GM18951 (cell line): Measurements from ENCODE around the gene HES5.

Experiments
- POLR2A ChIP-seq: IDR thresholded peaks from 4 replicates; pipeline ENCODE4 v1.6.1; 2011; ENCODE audit warnings: mild to moderate bottlenecking; ENCODE audit not compliant: insufficient read length, insufficient read depth; ENCODE audit errors: extremely low read depth
- in situ Hi-C: fragments of 300-500 bp; cut with MboI; formaldehyde crosslinking; loops from one replicate; pipeline ENCODE4 v1.12.0; 2022; ENCODE audit warnings: low sequenced_read_pairs, mixed read lengths, inconsistent platforms; ENCODE audit not compliant: unreplicated experiment

HES5 gene

DNA sequence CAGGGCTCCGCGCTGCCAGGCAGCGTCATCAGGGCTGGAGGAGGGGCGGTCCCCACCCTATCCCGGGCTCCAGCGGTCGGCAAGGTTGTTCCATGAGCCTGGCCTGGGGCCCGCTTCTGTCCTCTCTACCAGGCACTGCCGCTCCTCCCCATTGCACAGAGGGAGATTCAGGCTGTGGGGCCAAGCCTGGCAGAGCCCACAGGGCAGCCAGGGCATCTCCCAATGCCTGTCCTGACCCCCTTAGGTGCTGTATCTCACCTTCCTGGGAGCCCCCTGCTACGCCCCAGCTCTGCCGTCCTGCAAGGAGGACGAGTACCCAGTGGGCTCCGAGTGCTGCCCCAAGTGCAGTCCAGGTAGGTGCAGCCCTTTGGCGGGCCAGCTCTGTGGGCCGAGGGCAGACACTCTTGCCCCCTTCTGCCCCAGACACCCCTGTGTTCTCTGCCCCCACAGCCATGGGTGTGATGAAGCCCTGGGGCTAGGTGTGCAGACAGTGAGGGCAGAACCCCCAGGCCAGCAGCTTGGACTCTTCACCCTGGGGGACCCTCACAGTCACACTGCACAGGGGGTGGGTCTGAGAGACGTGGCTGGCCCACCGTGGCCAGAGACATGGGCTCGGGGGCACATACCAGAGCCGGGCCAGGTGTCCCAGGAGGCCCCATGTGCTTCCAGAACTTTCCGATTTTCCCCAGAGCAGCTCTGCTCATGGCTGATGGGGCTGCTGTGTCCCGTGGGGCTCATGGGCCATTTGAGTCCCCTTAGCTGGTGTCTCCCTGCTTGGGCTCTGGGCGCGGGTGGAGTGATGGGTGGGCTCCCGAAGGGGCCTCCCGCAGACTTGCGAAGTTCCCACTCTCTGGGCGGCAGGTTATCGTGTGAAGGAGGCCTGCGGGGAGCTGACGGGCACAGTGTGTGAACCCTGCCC lies 27.7 kb upstream of the HES5 start:
- in situ Hi-C loops: loop anchor here (25.0 kb wide), 1 partner anchor 370 kb away; the partner anchor contains the start of gene FAAP20
- TF ChIP-seq POLR2A: no peak

DNA sequence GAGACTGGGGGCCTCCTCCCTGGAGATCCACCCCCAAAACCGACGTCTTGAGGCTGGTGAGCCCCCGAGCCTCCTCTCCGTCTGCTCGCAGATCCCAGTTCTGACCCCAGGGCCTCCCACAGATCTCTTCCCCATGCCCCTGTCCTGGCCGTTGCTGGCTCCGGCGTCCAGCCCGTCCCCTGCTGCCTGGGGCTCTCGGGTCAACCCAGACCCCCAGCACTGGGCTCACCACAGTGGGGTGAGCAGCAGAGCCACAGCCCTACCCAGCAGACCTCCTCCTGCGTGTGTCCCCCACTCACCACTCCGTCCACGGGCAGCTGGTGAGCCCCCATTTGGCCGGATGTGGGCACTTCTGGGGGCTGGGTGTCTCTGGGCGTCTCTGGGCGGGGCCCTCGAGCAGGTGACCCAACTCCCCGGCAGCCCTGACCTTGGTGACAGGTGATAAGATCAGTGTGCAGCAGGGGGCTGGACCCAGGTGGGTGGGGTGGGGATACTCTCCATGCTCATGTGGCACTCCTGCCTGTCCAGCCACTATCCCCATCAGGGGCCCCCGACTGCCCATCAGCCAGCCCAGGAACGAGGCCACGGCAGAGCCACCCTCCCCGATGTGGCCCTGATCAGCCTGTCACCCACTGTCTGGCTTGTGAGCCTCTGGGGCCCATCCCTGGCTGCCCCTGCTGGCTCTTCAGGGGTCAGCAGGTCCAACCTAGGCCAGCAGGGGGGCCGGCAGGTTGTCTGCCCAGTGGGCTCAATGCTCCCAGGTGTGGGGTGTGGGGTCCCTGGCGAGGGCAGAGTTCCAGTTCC lies 26.8 kb upstream of the HES5 start:
- in situ Hi-C loops: loop anchor here (25.0 kb wide), 1 partner anchor 370 kb away; the partner anchor contains the start of gene FAAP20

DNA sequence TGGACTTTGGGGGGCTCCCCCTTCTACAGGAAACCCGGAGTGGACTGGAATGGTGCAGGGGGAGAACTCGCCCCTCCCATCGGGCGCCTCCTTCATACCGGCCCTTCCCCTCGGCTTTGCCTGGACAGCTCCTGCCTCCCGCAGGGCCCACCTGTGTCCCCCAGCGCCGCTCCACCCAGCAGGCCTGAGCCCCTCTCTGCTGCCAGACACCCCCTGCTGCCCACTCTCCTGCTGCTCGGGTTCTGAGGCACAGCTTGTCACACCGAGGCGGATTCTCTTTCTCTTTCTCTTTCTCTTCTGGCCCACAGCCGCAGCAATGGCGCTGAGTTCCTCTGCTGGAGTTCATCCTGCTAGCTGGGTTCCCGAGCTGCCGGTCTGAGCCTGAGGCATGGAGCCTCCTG lies 26.2 kb upstream of the HES5 start, which contains the start of gene TNFRSF14:
Gene TNFRSF14, plus strand, starts transcription at position 95 of the 401 bp plus-strand sequence. Its CDS starts 294 bp downstream, at position 389.
- TF ChIP-seq POLR2A: peak; percentile 65
- in situ Hi-C loops: loop anchor here (25.0 kb wide), 1 partner anchor 369 kb away; the partner anchor contains the start of gene FAAP20

More for the DNA sequence above, 26.8 kb upstream of the HES5 start:
- peak; percentile 67 for TF ChIP-seq POLR2A

GRCh38 chr1:2555634-2556276 lies 25.7 kb upstream of the HES5 start:
- in situ Hi-C loops: loop anchor here (25.0 kb wide), 1 partner anchor 368 kb away; the partner anchor contains the start of gene FAAP20
- peak; percentile 59 for TF ChIP-seq POLR2A

DNA sequence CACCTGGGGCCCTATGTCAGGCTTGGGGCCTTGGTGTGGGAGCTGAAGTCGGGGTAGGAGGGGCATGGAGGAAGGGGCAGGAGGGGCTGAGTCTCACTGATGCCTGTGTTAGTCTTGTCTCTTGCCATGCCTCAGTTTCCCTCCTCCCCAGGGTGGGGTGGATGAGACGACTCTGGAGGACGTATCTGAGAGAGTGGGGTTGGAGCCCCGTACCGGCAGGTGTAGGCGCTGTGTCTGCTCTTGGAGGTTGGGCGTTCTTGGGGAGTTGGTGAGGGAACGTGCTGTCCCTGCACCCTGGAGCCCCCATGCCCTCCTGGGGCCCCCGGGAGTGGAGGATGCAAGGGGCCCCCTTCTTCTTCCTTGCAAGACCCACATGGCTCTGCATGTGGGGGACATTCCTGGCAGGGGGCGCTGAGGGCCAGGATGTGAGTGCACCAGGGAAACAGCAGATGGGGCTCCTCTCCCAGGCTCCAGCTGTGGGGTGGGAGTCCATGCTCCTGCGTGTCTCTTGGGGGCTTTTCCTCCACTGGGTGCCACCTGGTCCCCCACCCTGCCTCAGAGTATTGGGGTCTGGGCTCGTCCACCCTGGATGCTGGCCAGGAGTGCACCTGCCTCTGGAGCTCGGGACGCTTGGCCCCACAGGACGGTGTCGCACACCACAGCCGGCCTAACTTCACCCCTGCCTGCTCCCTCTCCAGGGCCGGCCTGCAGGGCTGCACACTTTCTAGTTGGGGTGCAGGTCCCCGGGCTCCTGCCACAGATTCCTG lies 24.7 kb upstream of the HES5 start:
- TF ChIP-seq POLR2A: no peak
- in situ Hi-C loops: loop anchor here (25.0 kb wide), 1 partner anchor 368 kb away; the partner anchor contains the start of gene FAAP20

DNA sequence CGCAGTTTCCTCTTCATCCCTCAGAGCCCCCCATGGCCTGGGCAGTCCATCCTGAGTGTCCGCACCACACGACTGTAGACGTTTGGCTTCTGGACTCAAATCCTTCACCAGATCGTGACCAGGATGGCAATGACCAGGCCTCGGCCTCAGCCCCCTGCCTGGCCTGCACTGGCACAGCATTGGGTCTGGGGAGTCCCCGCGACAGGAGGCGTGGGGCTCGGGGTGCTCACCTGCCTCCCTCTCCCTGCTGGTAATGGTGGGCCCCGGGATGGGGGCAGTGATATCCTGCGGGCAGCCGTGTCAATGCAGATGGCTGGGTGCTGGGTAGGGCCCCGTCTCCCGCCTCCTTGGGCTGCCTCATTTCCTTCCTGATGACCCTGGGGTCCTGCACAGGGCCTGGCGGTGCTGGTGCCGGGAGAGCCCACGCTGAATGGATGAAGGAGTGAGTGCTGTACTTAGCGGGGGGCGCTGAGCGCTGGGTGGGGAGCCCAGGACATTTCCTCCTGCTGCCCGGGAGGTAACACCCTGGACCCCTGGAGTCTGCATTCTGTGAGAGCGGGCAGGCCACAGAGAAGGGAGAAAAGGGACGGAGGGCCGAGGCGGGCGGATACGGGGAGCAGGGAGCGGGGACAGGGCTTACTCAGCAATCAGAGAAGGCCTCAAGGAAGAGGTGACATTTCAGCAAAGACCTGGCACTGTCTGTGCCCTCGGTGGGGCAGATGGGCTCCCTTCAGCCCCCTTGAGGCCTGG lies 24.0 kb upstream of the HES5 start:
- in situ Hi-C loops: loop anchor here (25.0 kb wide), 1 partner anchor 367 kb away; the partner anchor contains the start of gene FAAP20
- TF ChIP-seq POLR2A: no peak

GRCh38 chr1:2553076-2553475 lies 23.0 kb upstream of the HES5 start:
- in situ Hi-C loops: loop anchor here (25.0 kb wide), 1 partner anchor 366 kb away; the partner anchor contains the start of gene FAAP20

DNA sequence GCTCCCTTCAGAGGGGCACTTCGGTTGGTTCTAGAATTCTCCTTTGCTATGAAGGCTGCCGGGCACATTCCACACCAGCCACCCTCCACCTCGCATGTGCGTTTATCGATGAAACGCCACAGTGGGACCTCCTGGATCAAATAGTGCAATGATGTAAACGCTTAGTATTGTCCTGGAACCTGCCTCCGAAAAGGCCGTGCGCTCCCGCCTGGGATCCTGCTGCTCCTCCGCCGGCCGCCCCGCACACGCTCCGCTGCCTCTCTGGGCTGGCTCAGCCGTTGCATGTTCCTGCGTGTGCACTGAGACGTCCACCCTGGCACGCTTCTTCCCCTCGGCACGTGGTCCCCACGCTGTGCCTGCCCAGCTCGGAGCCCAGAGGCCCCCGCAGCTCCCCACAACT lies 22.1 kb upstream of the HES5 start:
- no peak for TF ChIP-seq POLR2A
- in situ Hi-C loops: loop anchor here (25.0 kb wide), 1 partner anchor 365 kb away; the partner anchor contains the start of gene FAAP20

DNA sequence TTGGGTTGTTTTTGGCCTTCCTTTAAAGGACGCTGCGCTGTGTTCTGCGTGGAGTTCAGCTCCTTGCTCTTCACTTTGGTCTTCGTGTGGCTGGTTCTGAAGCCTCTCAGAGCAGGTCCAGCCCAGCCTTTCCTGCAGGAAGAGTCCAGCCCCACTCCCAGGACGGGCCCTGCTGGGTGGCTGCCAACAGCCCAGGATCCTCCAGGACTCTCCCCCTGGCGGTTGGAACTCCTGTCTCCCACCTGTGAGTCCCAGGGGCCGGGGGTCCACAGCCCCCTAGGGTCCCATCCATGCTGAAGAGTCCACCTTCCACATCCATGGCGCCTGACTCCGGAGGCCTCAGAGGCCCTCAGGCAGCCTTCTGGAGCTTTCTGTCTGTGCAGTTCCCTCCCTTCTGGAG lies 21.5 kb upstream of the HES5 start:
- in situ Hi-C loops: loop anchor here (25.0 kb wide), 1 partner anchor 364 kb away; the partner anchor contains the start of gene FAAP20

GRCh38 chr1:2550309-2550861 lies 20.3 kb upstream of the HES5 start:
- in situ Hi-C loops: loop anchor here (25.0 kb wide), 1 partner anchor 363 kb away; the partner anchor contains the start of gene FAAP20

- in situ Hi-C loops: loop anchor here (25.0 kb wide), 2 partner anchors 137 to 362 kb away; partner anchors contain the start of genes FAAP20 and PEX10
Measured at GRCh38 chr1:2549367-2550029, 19.4 kb upstream of the HES5 start.
